SK-N-SH treated with all-trans-retinoic acid at 6 μM for 48 hours (cell line): ENCODE measurements around the gene ASB6.
A peak's percentile ranks its signal among the peaks of the same experiment; 100 is the strongest.

Experiments
- ATAC-seq: fragments of 200-7000 bp; cut with Tn5 transposase; 3 replicates; pipeline ENCODE4 v1.9.1; 2020; ENCODE audit warnings: mild to moderate bottlenecking, moderate library complexity
- CREB5 ChIP-seq: fragments of 250-450 bp; sonication (Bioruptor Pico); IDR thresholded peaks from 2 replicates; pipeline ENCODE4 v1.5.1; 2020; ENCODE audit warnings: low read depth, mild to moderate bottlenecking, moderate library complexity
- CSDC2 ChIP-seq: fragments of 250-450 bp; sonication (Bioruptor Pico); IDR thresholded peaks from 2 replicates; pipeline ENCODE4 v1.5.0; 2020; ENCODE audit warnings: mild to moderate bottlenecking, moderate library complexity
- ISL1 ChIP-seq: fragments of 250-450 bp; sonication (Bioruptor Pico); IDR thresholded peaks from 2 replicates; pipeline ENCODE4 v2.1.2; 2022; ENCODE audit warnings: mild to moderate bottlenecking, moderate library complexity
- POU6F1 ChIP-seq: fragments of 250-450 bp; sonication (Bioruptor Pico); IDR thresholded peaks from 2 replicates; pipeline ENCODE4 v1.8.0; 2021; ENCODE audit warnings: low read depth, mild to moderate bottlenecking, moderate library complexity, borderline replicate concordance
- PPARA ChIP-seq: fragments of 250-450 bp; sonication (Bioruptor Pico); IDR thresholded peaks from 2 replicates; pipeline ENCODE4 v1.5.0; 2020; ENCODE audit warnings: mild to moderate bottlenecking, borderline replicate concordance
- RARB ChIP-seq: fragments of 250-450 bp; sonication (Bioruptor Pico); IDR thresholded peaks from 2 replicates; pipeline ENCODE4 v1.8.0; 2021; ENCODE audit warnings: mild to moderate bottlenecking, moderate library complexity
- SNAI2 ChIP-seq: fragments of 250-450 bp; sonication (Bioruptor Pico); IDR thresholded peaks from 2 replicates; pipeline ENCODE4 v1.5.0; 2020; ENCODE audit warnings: mild to moderate bottlenecking, moderate library complexity
- TOX ChIP-seq: fragments of 250-450 bp; sonication (Bioruptor Pico); IDR thresholded peaks from 2 replicates; pipeline ENCODE4 v1.8.0; 2021; ENCODE audit warnings: mild to moderate bottlenecking, moderate library complexity, borderline replicate concordance
- TSHZ2 ChIP-seq: fragments of 250-450 bp; sonication (Bioruptor Pico); IDR thresholded peaks from 2 replicates; pipeline ENCODE4 v1.5.0; 2020; ENCODE audit warnings: mild to moderate bottlenecking, moderate library complexity
- ZC3H10 ChIP-seq: fragments of 250-450 bp; sonication (Bioruptor Pico); IDR thresholded peaks from 2 replicates; pipeline ENCODE4 v1.5.1; 2021; ENCODE audit warnings: mild to moderate bottlenecking, moderate library complexity
- ZFP3 ChIP-seq: fragments of 250-450 bp; sonication (Bioruptor Pico); IDR thresholded peaks from 2 replicates; pipeline ENCODE4 v1.5.0; 2020; ENCODE audit warnings: mild to moderate bottlenecking, moderate library complexity
- ZFP30 ChIP-seq: fragments of 450-650 bp; formaldehyde crosslinking; IDR thresholded peaks from 2 replicates; pipeline ENCODE4 v1.5.0; 2022; ENCODE audit warnings: mild to moderate bottlenecking, moderate library complexity
- ZNF565 ChIP-seq: fragments of 450-650 bp; formaldehyde crosslinking; conservative IDR thresholded peaks from 2 replicates; pipeline ENCODE4 v1.5.0; 2020; ENCODE audit warnings: low read depth, mild to moderate bottlenecking, moderate library complexity
- ZNF70 ChIP-seq: fragments of 450-650 bp; formaldehyde crosslinking; IDR thresholded peaks from 2 replicates; pipeline ENCODE4 v1.5.0; 2020; ENCODE audit warnings: mild to moderate bottlenecking, moderate library complexity
- ZNF8 ChIP-seq: fragments of 450-650 bp; formaldehyde crosslinking; IDR thresholded peaks from 2 replicates; pipeline ENCODE4 v1.5.0; 2020; ENCODE audit warnings: mild to moderate bottlenecking, moderate library complexity
- TF ChIP-seq, protein P1 (sequence below): fragments of 250-450 bp; sonication (Bioruptor Pico); IDR thresholded peaks from 2 replicates; pipeline ENCODE4 v1.8.0; 2020; ENCODE audit warnings: mild to moderate bottlenecking, moderate library complexity, borderline replicate concordance

ASB6 gene

GRCh38 chr9:129644365-129644764 lies 2.4 kb upstream of the ASB6 start:
- ATAC-seq, result no peak
- no peak for TF ChIP-seq ZFP3
- TF ChIP-seq ZNF70 (CRISPR knock-in tag), result no peak
- no peak for TF ChIP-seq POU6F1 (CRISPR knock-in tag)
- TF ChIP-seq, protein P1, sequence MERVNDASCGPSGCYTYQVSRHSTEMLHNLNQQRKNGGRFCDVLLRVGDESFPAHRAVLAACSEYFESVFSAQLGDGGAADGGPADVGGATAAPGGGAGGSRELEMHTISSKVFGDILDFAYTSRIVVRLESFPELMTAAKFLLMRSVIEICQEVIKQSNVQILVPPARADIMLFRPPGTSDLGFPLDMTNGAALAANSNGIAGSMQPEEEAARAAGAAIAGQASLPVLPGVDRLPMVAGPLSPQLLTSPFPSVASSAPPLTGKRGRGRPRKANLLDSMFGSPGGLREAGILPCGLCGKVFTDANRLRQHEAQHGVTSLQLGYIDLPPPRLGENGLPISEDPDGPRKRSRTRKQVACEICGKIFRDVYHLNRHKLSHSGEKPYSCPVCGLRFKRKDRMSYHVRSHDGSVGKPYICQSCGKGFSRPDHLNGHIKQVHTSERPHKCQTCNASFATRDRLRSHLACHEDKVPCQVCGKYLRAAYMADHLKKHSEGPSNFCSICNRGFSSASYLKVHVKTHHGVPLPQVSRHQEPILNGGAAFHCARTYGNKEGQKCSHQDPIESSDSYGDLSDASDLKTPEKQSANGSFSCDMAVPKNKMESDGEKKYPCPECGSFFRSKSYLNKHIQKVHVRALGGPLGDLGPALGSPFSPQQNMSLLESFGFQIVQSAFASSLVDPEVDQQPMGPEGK (CRISPR knock-in tag), result no peak
- no peak for TF ChIP-seq RARB
- no peak for TF ChIP-seq ZFP30
- TF ChIP-seq CSDC2 (CRISPR knock-in tag), result no peak

DNA sequence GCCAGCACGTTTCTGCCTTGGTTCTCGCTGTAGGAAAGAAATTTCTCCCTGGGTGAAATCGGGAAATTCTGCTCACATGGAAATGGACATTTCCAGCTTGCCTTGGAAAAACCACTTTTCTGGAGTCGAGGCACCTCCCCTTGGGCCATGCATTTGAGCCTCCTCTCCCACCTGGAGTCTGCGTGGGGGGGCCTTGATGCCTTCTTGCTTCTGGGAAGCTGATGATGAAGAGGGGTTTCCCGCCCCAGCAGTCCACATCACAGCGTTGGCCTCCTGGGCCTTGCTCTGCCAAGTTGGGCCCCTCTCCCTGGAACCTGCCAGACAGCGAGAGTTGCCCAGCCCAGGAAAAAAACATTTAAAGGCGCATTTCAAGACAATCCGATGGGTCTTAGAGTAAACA lies 1.8 kb upstream of the ASB6 start:
- ATAC-seq, result no peak
- no peak for TF ChIP-seq ZNF565 (CRISPR knock-in tag)
- no peak for TF ChIP-seq CSDC2 (CRISPR knock-in tag)
- no peak for TF ChIP-seq ZC3H10 (CRISPR knock-in tag)
- no peak for TF ChIP-seq CREB5
- TF ChIP-seq ISL1 (CRISPR knock-in tag), result no peak
- TF ChIP-seq, all 23 proteins: peak for 0

- peak; percentile 9 for ATAC-seq
- TF ChIP-seq PPARA (CRISPR knock-in tag), result no peak
- TF ChIP-seq TSHZ2 (CRISPR knock-in tag), result no peak
- TF ChIP-seq, all 23 proteins: peak for 0
Observed at GRCh38 chr9:129640871-129641749, 841 bp downstream of the ASB6 start.

DNA sequence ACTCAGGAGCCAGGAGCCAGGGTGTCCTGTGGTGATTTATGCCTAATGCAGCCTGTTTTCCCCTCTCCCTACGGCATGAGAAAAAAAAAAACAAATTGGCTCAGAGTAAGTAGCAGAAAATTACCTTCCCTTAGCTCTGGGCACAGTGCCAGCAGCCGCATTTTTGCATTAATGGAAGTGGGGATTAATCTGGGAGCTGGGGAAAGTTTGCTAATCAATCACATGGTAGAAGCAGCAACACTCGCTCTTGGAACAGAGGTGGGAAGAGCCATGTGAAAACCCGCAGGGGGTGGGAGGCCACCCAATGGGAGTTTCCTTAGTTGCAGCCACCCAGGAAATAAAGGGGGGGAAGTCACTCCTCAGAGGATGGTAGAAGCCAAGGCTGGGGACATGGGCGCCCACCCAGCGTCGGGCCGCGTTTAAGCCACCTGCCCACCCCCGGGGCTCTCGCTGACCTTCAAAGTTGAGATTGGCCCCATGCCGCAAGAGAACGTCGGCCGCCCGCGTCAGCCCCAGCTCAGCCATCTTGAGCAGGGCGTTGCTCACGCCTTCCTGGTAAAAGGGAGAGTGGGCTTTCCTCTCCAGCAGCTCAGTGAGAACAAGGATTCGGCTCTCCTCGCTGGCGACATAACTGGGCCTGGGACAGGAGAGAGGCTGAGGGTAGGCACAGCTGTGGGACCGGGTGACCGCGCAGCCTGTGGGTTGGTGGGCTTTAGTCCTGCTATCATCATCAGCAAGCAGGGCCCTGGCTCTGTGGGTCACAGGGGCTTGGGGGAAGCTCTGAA lies 1.7 kb downstream of the ASB6 start:
- TF ChIP-seq TSHZ2 (CRISPR knock-in tag) (peak; percentile 44; the same call in 1 of the 2 replicates), ZFP30 (no peak), SNAI2 (CRISPR knock-in tag) (no peak), ZNF8 (no peak), TOX (CRISPR knock-in tag) (no peak), ZC3H10 (CRISPR knock-in tag) (no peak), ISL1 (CRISPR knock-in tag) (peak; percentile 87), ZNF70 (CRISPR knock-in tag) (0 out of 2 replicates have a peak, but pooled peaks have one; percentile 33), CREB5 (no peak)
- TF ChIP-seq, protein P1 (CRISPR knock-in tag), result no peak

More for the DNA sequence above, 1.7 kb downstream of the ASB6 start:
- ATAC-seq, result peak; percentile 16
